Measurements from ENCODE around the gene CCDC124. TPM values are rescaled to one million over a fixed set of nuclear protein-coding genes. Genes with fewer than 3 reads are reported as not detected.

CCDC124 gene
- total RNA-seq, 4 donors from 2014 or later, result 35.7 to 65.6 (median 51.9) TPM

DNA sequence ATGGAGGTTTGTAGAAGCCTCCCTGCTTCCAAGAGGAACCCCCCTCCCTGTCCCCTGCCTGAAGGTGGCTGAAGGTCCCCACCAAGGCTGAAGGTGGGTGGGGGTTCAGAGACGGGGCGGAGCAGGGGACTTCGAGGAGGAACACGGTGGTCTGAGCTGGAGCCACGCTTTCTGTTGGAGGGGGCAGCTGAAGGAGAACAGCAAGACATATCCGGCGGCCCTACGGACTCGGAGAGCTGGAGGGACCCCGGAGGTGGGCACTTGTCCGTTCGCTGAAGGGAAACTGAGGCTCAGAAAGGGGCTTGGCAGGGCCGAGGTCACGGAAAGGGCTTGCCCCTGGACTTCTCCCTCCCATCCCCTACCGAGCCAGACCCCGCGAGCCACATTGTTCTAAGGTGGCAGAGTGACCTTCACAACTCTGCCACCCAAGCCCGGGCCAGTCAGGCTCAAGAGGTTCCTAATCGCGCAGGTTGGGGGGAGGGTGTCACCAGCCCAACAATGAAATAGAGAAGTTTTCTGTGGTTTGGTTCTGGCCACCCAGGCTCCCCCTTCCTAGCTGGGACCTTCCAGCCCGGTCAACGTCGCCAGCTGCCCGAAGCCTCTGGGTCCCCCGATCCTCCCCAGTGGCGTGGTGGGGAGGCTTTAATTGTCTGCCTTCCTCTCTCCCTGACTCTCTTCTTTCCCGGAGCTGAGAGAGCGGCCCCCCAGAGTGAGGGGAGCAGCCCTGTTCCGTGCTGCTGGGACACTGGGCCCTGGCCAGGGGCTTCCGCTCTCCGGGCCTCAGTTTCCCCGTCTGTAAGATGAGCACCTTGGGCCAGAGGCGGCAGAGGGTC is 18.6 kb downstream of the CCDC124 start:
- Histone ChIP-seq H3K4me1 (peaks cover 30 to 45% of the 10 kb centered on the region in 2 donors), H3K9me3 (no peaks in the 10 kb centered on the region), H3K4me3 (replicated peaks in 1 of 3) (no peak overlapping the region), H3K27ac (no peak overlapping the region), H3K27me3 (peaks cover 30% of the 10 kb centered on the region), H3K36me3 (no peaks in the 10 kb centered on the region)
- 0 to 2% methylated on average over 22 to 31 of the region's 33 CpGs for WGBS, 2 donors
- TF ChIP-seq, protein P1, sequence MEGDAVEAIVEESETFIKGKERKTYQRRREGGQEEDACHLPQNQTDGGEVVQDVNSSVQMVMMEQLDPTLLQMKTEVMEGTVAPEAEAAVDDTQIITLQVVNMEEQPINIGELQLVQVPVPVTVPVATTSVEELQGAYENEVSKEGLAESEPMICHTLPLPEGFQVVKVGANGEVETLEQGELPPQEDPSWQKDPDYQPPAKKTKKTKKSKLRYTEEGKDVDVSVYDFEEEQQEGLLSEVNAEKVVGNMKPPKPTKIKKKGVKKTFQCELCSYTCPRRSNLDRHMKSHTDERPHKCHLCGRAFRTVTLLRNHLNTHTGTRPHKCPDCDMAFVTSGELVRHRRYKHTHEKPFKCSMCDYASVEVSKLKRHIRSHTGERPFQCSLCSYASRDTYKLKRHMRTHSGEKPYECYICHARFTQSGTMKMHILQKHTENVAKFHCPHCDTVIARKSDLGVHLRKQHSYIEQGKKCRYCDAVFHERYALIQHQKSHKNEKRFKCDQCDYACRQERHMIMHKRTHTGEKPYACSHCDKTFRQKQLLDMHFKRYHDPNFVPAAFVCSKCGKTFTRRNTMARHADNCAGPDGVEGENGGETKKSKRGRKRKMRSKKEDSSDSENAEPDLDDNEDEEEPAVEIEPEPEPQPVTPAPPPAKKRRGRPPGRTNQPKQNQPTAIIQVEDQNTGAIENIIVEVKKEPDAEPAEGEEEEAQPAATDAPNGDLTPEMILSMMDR (IDR thresholded peaks at IDR 0.05), result no peak
- no peak for TF ChIP-seq POLR2A (IDR thresholded peaks at IDR 0.05)
- intact Hi-C loops (cut with DNase I), result no loop called here
- DNase-seq, result peak in 1 of 2 donors; percentile 10

DNA sequence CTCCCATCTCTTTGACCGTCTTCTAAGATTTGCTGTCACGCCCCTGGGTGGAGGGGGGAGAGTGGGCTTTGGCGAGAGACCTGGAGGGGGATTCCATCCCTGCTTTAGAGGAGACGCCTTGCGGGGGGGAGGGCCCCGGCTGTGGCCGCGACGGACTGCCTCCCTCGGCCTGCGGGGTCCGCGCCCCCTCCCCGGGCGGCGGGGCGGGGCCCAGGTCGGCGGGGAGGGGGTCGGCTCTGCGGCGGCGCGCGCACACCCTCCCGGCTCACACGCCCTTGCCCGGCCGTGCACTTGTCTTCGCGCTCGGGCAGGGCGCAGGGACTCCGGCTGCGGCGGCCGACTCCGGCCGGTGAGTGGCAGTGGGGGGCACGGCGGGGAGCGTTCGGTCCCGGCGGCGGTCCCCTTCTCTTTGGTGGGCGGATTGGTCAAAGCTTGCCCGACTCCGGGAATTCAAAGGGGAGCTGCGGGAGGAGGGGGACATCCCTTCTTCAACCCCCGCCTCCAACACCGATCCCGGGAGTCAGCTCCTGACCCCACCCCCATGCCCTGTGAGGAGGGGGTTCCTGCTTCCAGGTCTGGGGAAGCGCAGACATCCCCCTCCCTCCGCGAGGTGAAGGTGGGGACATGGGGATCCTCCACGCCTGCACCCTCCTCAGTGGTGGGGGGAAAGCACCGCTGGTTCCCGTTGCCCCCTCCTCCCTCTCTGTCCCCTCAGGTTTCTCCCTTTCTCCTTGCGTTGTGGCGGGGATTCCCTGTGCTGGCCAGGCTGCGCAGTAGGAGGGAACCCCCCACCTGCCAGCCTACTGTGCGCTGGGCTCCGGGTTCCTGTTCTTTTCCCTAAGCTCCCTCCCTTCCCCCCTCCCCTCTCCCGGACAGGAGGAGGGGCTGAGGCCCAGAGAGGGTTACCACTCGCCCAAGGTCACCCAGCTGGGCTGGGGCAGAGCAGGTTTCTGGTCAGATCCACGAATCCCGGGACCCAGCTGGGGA is 19.5 kb downstream of the CCDC124 start:
- Histone ChIP-seq H3K4me1 (peaks cover 27 to 45% of the 10 kb centered on the region in 2 donors), H3K9me3 (no peaks in the 10 kb centered on the region), H3K27ac (no peak overlapping the region), H3K4me3 (replicated peaks in 1 of 3) (no peak overlapping the region), H3K36me3 (no peaks in the 10 kb centered on the region), H3K27me3 (peaks cover 30% of the 10 kb centered on the region)
- DNase-seq, result no peak
- 2 to 3% methylated on average over 10 to 14 of the region's 68 CpGs for WGBS, 2 donors
- intact Hi-C loops (cut with DNase I), result no loop called here
- TF ChIP-seq, protein P1 (IDR thresholded peaks at IDR 0.05), result no peak
- no peak for TF ChIP-seq POLR2A (IDR thresholded peaks at IDR 0.05)

DNA sequence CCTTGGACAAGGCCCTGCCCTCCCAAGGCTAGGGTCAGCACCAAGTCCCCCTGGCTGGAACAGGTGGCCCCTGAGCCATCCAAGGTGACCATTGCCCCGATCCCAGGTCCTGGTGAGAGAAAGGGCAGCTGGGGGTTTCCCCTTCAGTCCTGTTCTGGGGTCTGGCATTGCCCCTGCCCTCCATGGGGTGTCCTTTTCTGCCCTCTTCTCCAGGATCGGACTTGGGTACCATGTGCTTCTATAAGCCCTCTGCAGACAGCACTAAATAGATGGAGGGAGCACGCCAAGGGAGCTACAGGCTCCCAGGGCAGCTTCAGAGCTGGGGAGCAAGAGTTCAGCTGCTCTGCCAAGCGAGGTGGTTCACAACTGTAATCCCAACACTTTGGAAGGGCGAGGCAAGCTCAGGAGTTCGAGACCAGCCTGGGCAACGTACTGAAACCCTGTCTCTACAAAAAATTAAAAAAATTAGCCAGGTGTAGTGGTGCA is 20.5 kb downstream of the CCDC124 start:
- Histone ChIP-seq H3K27me3 (peaks cover 30% of the 10 kb centered on the region), H3K4me3 (replicated peaks in 1 of 3) (no peak overlapping the region), H3K9me3 (no peaks in the 10 kb centered on the region), H3K4me1 (peaks cover 24 to 42% of the 10 kb centered on the region in 2 donors), H3K27ac (no peak overlapping the region), H3K36me3 (no peaks in the 10 kb centered on the region)
- intact Hi-C loops (cut with DNase I), result no loop called here
- WGBS, 2 donors, result 59 to 65% methylated on average over 6 to 7 of the region's 7 CpGs
- no peak for DNase-seq
- TF ChIP-seq POLR2A (IDR thresholded peaks at IDR 0.05), result no peak

DNA sequence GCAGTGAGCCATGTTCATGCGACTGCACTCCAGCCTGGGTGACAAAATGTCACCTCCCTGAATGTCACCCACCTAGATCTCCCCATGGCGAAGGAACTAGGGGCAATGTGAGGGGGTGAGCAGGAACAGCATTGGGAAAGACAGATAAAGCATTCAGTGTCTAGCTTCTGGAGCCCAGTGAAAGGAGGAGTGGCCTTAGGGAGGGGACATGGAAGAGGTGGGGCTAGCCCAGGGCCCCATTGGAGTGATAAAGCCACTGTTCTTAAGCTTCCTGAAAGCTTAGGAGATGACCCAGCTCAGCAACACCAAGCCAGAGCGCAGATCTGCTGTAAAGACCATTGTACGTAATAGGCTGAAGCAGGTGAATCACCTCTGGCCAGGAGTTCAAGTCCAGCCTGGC is 21.1 kb downstream of the CCDC124 start:
- Histone ChIP-seq H3K4me1 (peaks cover 19 to 37% of the 10 kb centered on the region in 2 donors), H3K27me3 (peaks cover 30% of the 10 kb centered on the region), H3K36me3 (no peaks in the 10 kb centered on the region), H3K27ac (no peak overlapping the region), H3K9me3 (no peaks in the 10 kb centered on the region), H3K4me3 (replicated peaks in 1 of 3) (no peak overlapping the region)
- WGBS, 2 donors, result 82 to 89% methylated on average over 4 of the region's 4 CpGs
- intact Hi-C loops (cut with DNase I), result no loop called here
- TF ChIP-seq POLR2A (IDR thresholded peaks at IDR 0.05), result no peak
- TF ChIP-seq, protein P1 (IDR thresholded peaks at IDR 0.05), result no peak
- DNase-seq, result no peak

DNA sequence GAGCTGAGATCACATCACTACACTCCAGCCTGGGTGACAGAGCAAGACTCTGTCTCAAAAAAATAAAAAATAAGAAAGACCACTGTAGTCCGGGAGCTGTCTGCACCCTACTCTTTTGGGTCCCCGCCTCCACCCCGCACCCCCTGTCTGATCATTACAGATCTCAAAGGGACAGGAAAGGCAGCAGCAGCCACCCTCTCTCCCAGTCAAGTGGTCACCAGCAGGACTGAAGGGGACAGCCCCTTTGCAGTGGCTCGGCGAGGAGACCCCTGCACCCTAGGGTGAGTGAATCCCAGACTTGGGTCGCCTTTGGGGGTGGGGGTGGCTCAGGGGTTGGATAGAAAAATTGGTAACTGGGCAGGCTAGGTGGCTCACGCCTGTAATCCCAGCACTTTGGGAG is 21.6 kb downstream of the CCDC124 start:
- H3K27ac ChIP-seq, result no peak overlapping the region
- TF ChIP-seq, protein P1 (IDR thresholded peaks at IDR 0.05), result no peak
- no peak for TF ChIP-seq POLR2A (IDR thresholded peaks at IDR 0.05)
- peaks cover 19 to 32% of the 10 kb centered on the region in 2 donors for H3K4me1 ChIP-seq
- no peak overlapping the region for H3K4me3 ChIP-seq (replicated peaks in 1 of 3)
- no peaks in the 10 kb centered on the region for H3K9me3 ChIP-seq
- H3K36me3 ChIP-seq, result no peaks in the 10 kb centered on the region
- intact Hi-C loops (cut with DNase I), result no loop called here
- H3K27me3 ChIP-seq, result peaks cover 30% of the 10 kb centered on the region
- no peak for DNase-seq
- 90 to 93% methylated on average over 7 of the region's 7 CpGs for WGBS, 2 donors

Measured in thyroid gland (tissue), 4 donors.